ENCODE measurements around the gene PML. TPM values are rescaled to one million over a fixed set of nuclear protein-coding genes. Genes with fewer than 3 reads are reported as not detected.
"Not testable (repeated sequence)": the region's sequence is repeated elsewhere in the genome, so short reads cannot be mapped to it uniquely, and the experiment has no call there.

The PML gene
- total RNA-seq, 1 experiment from 2014 or later, result 47.2 TPM

DNA sequence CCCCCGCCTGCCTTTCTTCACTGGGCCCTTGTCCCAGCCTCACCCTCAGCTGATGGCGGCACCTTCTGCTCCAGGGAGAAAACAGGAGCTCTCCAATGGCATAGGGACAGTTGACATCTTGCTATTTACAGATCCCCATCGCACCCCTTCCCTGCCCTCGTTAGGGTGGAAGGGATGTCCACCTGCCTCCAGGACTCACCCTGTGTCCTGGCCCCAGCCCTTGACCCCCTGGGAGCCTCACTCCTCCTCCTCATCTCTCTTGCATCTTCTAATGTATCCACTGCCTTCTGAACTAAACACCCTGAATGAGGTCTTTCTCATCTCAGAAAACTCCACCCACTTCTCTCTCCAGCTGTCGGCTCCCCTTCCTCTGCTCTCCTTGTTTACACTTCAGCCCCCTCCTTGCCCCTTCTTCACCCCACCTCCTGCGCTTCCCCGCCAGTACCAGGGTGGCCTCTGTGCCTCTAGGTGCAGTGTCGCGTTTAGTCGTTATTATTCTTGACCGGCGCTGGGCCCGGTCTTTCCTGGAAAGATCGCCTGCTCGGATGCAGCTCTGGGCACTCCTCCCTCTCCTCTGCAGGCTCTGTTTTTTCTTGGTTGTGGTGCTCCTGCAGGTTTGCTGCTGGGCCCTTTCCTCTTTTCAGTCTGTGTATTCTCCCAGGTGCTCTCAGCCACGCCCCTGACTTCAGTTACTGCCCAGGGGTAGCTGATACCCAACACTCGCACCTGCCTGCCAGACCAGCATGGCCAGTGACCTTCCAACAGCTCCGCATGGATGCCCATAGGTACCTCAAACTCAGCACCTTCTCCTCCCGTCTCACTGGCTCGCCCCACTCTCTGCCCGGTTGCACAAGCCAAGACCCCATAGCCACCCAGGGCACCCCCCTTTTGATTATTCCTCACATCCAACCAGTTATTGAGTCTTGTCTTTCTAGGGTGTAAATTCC is 42.9 kb downstream of the PML start:
- no peak for DNase-seq (ENCODE audit: low spot score)

DNA sequence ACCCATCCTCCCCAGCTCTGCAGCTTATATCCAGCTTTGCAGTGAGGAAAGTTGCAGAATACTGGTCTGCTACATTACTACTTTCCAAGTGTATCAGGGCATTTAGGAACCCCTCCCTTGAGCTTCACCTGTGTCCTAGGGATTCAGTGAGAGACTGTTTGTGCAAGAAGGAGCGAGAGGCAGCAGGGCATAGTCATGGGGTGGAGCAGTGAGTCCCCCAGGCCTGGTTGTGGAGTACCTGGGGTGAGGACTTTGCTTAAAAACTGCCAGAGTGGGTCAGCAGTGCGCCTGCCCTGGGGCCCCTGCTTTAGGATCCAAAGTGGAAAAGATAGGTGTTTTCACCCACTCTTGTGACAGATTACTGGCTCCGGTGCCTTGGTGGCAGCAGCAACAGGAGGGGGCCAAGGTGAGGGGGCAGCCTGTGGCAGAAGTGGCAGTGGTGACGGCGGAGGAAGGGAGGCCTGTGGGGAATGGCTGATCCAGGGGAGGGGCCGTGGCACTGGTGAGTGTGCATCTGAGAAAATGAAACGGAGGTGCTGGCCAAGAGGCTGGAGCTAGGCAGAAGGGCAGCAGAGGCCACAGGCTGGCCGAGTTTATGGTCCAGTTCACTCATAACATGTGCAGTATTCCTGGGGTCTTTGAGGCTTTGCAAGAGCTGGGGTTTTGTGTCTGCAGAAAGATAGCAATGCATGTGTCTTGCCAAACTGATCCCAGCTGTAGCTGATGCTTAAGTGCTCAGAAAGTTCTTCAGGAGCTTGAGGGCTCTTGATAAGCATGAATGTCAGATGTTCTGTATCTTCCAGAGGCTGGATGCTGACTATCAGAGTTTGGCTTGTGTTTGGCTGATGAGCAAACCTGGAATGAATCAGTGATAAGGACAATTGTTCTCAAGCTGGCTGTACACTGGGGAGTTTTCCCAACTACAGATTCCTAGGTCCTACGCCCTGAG is 44.5 kb downstream of the PML start:
- no peak for DNase-seq (ENCODE audit: low spot score)

DNA sequence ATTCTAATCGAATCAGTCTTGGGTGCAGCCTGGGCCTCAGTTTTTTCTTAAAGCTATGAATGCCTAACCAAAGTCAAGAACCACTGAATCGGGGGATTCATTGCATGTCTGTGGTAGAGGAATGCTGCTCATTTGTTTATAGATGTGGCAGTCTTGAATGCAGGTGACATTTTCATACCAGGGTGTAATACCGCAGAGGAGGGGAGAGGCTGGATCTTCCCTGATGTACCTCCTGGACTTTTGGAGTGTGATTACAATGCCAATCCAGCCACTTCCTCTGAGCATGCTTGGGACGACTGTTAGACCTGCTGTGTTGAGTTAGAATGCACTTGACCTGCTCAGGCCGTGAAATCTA is 45.1 kb downstream of the PML start:
- no peak for DNase-seq (ENCODE audit: low spot score)

DNA sequence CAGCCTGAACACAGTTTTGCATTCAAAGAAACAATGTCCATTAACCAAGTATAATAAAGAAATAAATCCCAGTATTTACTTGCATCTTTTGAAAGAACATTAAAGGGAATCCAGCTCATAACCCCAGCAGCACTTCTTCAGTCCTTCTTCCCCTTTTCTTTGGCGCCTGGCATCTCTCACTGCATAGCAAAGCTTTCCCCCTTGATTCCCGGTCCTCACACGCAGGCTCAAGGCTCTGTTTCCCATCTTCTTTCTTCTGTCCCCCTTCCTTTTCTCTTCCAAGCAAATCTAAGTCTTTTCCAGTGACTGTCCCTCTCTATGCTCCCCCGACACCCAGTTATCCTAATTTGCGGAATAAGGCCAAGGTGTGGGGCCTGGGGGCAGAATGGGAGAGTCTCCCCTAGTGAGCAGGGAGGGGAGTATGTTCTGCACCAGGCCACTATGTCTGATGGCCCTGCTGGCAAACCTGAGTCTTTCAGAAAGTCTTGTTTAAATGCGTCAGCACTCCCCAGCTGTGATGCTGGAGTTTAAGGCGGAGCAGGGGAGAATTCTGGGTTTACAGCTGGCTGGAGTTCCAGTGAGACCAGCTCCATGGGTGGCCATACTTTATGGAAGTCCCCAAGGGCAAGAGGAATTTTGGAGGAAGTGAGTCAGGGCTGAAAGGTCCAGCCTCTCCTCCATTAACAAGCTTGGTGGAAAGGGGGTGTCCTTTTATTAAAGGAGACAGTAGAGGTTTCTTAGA is 45.8 kb downstream of the PML start:
- no peak for DNase-seq (ENCODE audit: low spot score)

DNA sequence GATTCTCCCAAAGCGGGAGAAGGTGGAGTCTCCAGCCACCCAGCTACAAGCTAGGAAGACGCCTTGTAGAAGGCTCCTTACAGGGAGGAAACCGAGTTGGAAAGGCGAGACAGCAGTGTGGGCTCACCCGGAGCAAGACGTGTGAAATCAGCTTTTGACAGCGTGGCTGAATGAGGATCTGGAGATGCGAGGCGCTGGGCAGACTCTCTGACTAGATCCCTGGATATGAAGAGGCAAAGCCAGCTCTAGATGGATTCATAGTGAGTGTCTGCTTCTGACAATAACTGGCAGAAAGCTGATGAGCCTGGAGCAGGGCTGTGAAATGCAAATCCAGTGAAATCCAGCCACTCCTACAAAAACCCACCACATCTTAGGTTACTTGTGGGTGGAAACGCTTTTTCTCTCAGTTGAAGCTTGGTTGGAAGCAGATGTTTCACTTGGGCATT is 46.8 kb downstream of the PML start:
- no peak for DNase-seq (ENCODE audit: low spot score)

DNA sequence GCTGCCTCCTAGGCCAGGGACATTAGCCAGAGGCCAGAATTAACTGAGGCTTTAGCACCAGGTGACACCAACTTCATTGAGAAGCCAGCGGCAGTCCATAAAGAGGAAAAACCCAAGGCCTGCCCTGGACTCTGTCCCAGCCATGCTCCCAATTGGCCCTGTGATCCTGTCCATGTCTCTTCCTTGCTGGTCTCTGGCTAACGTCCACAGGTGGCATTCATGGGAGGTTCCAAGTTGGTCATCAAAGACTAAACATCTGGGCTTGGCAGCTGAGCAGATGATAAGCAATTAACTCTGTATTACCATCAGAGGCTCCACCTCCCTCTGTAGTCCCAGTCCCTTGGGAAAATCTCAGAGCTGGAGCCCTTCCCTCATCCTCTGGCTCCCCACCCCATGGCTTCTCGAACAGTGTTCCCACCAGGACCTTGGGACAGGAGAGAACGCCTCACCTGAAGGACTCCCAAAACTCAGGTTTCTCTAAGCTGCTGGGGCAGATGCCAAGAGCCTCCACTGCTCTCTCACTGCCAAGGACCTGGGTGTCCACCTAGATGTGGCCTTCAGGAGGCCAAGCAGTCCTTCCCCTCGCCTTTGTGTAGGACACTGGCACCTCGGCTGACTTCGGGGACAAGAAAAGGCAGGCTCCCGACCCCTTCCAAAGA is 47.4 kb downstream of the PML start:
- no peak for DNase-seq (ENCODE audit: low spot score)

DNA sequence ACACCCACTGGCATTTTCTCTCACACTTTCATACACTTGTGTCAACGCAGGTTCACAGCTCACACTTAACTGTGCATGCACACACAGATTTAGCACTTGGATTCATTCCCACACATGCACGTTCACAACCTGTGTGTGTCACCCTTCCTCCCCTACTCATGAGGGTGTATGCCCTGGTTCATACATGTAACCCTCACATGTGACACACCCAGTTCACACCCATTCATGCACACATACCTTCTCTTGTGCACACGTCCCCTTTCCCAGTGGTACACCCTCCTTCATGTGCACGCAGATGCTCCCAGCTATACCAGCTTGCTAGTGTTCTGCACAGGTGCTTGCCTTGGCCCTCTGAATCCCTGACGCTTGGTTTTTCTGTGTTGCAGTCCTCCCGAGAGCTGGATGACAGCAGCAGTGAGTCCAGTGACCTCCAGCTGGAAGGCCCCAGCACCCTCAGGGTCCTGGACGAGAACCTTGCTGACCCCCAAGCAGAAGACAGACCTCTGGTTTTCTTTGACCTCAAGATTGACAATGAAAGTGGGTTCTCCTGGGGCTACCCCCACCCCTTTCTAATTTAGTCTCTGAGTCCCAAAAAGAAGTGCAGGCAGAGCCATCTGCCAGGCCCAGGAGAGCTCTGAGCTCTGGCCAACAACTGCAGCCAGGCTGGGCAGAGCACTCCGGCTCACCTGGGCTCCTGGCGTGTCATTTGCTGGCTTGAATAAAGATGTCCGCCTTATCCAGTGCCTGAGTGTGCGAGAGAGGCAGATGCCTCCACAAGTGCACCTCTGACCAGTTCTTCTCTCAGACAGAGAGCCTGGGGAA is 48.3 kb downstream of the PML start:
- DNase-seq (ENCODE audit: low spot score), result no peak

DNA sequence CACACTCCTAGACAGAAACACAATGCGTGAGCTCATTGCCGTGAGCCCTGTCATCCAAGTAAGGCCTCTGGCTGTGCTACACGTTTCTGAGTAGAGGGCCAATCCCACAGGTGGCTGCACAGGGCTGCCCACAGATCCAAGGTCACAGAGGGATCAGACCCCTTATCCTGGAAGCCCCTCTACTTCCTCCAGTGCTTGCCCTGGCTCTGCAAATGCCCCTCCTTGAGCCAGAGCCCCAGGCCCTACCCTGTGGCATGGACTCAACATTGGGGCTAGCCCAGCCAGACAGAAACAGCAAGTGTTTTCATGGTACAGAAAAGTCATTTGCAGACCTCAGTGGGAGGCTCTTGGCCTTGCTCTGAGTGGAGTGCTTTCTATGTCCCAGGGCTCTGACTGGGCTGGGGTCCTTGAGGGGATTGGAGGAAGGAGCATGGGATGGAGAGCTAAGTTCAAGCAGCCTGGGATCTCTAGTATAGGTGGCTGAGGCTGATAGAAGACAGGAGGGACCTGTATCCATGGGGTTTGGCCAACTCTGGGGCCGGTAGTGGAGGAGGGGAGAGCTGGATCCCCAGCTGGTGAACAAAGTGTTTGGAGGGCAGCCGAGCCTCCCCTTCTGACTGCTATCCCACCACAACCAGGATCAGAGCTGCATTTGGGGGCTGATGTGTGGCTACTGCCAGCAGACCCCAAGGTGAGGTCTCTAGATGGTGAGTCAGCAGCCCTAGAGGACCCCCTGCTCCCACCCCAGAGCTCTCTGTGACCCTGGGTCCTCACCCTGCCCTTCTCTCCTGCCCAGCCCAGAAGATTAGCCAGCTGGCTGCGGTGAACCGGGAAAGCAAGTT is 49.1 kb downstream of the PML start:
- DNase-seq (ENCODE audit: low spot score), result no peak

DNA sequence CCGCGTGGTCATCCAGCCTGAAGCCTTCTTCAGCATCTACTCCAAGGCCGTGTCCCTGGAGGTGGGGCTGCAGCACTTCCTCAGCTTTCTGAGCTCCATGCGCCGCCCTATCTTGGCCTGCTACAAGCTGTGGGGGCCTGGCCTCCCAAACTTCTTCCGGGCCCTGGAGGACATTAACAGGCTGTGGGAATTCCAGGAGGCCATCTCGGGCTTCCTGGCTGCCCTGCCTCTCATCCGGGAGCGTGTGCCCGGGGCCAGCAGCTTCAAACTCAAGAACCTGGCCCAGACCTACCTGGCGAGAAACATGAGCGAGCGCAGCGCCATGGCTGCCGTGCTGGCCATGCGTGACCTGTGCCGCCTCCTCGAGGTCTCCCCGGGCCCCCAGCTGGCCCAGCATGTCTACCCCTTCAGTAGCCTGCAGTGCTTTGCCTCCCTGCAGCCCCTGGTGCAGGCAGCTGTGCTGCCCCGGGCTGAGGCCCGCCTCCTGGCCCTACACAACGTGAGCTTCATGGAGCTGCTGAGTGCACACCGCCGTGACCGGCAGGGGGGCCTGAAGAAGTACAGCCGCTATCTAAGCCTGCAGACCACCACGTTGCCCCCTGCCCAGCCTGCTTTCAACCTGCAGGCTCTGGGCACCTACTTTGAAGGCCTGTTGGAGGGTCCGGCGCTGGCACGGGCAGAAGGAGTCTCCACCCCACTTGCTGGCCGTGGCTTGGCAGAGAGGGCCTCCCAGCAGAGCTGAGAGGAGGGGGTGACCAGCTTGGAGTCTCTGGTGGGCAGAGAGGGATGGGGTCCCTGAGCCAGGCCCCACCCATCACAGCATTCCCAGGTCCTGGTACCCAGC is 50.0 kb downstream of the PML start:
- no peak for DNase-seq (ENCODE audit: low spot score)

DNA sequence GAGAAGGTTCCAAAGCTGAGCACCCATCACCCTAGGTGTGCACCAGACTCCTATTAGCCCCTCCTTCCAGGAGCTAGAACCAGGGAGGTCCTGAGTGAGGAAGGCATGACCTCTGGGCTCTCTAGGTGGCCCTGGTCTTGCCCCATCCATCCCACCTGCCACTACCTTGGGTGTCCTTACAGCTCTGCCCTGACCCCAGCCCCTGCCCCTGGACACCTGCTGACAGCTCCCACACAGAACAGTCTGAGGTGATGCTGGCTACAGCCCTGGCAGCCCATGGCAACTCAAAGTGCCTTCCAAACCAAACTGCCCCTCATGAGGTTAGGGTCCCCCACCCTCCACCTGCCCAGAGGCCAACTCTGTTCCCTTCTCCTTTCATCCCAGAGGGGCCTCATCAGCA is 50.7 kb downstream of the PML start:
- no peak for DNase-seq (ENCODE audit: low spot score)

DNA sequence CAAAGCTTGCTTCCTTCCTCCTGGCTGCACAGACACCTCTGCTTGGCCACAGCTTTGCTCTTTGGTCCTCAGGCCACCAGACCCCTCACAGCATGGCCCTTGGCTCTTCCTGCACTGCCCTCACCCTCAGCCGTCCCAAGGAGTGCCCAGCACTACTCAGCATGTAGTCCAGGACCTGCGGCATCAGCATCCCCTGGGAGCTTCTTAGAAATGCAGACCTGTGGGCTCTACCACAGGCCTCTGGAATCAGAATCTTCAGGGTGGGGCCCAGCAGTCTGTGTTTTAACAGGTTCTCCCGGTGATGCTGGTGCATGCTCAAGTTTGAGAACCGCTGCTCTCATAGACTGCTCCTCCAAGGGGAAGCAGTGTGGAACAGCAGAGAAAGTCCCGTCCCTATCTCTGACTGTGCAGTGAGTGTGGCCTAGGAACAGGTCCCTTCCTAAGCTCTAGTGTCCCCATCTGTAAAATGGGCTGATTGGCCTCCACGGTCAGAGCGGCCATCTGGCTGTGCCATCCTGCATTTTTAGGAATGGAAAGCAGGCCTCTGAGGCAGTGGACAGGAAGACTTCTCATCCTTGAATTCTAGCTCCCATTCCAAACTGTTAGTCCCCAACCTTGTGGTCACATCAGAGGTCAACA is 51.2 kb downstream of the PML start:
- no peak for DNase-seq (ENCODE audit: low spot score)

DNA sequence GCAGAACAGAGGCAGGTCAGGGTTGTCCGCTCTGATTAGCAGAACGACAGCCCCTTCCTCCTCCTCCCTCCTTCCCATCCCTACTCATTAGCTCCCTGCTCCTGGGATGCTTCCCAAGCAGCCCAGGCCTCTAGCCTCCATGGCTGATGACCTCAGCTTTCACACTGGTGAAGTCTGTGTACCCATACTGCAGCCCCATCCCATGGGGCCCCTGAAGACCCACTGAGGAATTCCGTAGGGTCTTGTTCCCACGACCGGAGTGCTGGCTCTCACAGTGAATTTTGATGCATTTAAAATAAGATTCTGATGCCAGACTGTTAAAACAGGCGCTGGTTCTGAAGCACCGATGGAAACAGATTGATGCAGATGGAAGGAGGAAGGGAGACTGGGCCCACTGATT is 51.8 kb downstream of the PML start:
- no peak for DNase-seq (ENCODE audit: low spot score)

DNA sequence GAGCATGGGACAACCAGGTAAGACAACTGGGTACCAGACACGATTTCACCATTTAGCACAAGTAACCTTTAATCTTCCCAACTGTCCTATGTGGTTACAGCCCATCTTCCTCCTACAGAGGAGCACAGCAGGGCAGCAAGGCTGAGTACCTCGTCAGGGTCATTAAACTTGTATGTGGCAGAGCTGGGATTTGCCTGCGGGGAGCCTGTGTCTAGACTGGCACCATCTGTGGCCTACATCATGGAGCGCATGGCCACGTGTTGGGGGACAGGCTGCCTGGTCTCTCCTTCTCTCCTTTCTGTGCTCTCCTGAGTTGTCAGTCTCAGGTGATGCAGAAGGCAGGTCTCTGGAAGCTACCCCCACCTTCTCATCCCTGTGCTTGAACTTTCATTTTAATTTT is 55.6 kb downstream of the PML start:
- DNase-seq (ENCODE audit: low spot score), result no peak

DNA sequence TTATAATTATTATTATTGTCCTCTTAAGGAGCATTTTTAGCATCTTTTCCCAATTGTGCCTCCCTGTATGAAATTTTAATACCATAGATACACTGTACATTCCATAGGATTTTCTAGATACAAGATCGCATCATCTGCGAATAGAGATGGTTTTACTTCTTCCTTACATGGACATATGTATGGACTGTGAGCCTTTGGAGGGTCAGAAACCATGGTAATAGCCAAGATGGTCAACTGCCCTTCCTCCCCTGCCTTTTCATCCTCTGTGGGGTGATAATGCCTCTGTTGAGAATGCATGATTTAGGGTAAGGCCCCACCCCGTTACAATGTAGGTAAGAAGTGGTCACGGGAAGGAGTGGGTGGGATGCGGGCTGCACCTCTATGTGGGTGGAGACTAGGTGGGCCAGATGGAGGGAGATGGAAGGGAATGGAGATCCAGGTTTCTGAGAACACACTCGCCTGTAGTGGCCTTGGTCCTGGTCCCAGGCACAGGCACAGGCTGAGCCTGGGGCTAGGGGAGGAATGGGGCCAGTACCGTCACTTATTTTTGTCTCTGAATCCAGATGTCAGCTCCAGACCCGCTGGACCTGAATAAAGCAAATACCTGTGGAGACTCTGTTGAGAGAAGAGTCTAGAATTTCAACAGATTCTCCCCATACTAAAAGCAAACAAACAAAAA is 56.2 kb downstream of the PML start:
- no peak for DNase-seq (ENCODE audit: low spot score)

DNA sequence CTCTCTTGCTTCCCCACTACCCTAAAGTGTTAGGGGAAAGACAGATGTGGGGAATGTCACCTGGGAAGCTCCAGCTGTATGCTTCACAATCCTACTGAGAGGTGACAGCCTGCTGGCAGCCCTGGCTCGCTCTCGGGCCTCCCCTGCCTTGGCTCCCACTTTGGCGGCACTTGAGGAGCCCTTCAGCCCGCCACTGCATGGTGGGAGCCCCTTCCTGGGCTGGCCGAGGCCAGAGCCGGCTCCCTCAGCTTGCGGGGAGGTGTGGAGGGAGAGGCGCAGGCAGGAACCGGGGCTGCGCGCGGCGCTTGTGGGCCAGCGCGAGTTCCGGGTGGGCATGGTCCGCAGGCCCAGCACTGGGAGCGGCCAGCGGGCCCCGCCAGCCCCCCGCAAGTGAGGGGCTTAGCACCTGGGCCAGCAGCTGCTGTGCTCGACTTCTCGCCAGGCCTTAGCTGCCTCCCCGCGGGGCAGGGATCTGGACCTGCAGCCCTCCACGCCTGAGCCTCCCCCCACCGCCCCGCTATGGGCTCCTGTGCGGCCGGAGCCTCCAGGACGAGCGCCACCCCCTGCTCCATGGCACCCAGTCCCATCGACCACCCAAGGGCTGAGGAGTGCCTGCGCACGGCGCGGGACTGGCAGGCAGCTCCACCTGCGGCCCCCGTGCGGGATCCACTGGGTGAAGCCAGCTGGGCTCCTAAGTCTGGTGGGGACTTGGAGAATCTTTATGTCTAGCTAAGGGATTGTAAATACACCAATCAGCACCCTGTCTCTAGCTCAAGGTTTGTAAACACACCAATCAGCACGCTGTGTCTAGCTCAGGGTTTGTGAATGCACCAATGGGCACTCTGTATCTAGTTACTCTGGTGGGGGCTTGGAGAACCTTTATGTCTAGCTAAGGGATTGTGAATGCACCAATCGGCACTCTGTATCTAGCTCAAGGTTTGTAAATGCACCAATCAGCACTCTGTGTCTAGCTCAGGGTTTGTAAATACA is 58.0 kb downstream of the PML start:
- not testable (repeated sequence) for DNase-seq (ENCODE audit: low spot score)

DNA sequence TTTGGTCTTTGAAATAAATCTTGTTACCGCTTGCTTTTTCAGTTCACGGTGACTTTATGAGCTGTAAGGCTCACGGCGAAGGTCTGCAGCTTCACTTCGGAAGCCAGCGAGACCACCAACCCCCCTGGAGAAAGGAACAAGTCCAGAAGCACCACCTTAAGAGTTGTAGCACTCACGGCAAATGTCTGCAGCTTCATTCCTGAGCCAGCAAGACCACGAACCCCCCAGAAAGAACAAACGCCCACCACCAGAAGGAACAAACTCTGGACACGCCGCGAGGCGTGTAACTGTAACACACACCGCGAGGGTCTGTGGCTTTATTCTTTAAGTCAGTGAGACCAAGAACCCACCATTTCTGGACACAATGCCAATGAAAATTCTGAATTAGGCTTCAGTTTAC is 59.0 kb downstream of the PML start:
- peak; percentile 7 for DNase-seq (ENCODE audit: low spot score)
